ENCODE results near the gene TP63. TPM values are rescaled to one million over a fixed set of nuclear protein-coding genes. Genes with fewer than 3 reads are reported as not detected.

TP63 gene
- total RNA-seq, 2 donors from 2014 or later, result 1.6 to 2.3 TPM

DNA sequence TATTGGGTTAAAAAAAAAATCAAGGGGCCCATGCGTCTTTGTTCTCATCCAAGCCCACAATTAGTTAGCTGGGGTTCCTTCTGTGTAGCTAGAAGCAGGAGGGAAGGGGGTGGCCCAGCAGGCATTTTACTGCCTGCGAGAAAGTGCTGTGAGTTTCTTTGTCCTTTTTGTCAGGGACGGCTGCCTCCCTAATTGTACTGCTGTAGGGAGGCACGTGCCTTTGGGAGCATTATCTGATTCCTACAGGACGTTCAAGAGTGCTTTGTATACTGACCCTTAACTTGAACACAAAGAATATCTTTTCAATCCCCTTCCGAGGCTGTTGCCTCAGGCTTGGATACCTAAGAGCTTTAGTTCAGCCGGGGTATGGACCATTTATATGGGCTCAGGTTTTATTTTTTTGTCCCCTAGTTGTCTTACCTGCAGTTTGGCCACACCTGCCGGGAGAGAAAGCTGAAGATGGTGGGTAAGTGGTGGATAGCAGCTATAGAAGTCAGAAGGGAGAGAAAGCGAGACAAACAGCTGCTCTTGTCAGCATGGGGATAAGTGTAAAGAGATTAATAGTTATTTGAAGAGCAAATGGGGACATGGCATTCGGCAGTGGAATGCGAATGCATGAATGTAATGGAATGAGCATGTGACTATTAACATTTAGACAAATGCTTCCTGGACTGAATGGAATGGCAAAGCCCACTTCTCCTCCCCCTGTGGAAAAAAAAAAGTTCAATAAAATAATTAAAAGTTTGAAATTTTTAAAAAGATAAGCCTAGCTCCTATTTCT lies 175.2 kb downstream of the TP63 start:
- H3K9me3 Mint-ChIP-seq, result no peaks in the 10 kb centered on the region
- H3K36me3 Mint-ChIP-seq (ENCODE audit: insufficient read depth in 2 of 2), result no peaks in the 10 kb centered on the region
- no peak overlapping the region for H3K4me3 Mint-ChIP-seq
- H3K27ac Mint-ChIP-seq, result no peak overlapping the region
- no peaks in the 10 kb centered on the region for H3K27me3 Mint-ChIP-seq (ENCODE audit: low read depth)
- DNase-seq, result no peak
- no peaks in the 10 kb centered on the region for H3K4me1 Mint-ChIP-seq (ENCODE audit: low read depth)
- no peak for ATAC-seq (replicated peaks in 1 of 2)

DNA sequence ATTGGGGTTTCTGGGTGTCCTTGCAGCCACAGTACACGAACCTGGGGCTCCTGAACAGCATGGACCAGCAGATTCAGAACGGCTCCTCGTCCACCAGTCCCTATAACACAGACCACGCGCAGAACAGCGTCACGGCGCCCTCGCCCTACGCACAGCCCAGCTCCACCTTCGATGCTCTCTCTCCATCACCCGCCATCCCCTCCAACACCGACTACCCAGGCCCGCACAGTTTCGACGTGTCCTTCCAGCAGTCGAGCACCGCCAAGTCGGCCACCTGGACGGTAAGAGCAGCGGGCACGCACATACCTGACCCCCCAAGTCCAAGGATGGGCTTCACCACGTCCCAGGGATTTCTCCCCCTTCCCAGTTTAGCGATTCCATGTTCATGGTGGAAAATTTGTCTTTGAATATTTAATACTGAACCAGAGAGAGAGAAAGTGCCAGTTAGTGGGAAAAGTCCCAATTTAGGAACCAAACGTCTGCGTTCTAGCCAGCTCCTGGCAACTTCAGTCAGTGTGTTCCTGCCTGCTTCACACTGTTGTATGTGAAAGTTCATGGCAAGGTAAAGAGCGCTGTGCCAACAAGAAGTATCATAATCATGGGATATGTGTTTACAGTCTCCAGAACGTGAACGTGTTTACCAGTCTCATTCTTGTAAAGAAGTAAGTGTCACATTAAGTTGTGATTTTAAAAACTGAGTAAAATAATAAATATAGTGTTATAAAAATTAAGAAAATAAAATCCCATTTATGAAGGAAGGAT lies 177.2 kb downstream of the TP63 start:
- H3K4me1 Mint-ChIP-seq (ENCODE audit: low read depth), result no peaks in the 10 kb centered on the region

DNA sequence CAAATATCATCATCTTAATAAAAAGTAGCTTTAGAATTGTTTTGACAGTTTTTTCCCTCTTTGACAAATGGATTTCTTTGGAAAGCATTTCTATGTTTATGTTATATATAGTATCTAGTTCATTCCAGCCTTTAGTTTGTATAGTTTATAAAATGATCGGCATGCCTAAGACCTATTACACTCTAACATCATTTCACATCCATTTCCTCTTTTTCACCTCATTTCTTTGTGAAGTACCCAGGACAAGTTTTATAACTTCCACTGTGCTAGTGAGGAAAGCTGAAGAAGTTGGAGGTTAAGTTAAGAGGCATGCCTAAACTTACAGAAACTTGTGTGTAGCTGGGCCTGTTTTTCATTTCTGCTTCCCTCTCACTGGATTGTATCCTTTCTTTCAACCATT lies 178.4 kb downstream of the TP63 start:
- no peaks in the 10 kb centered on the region for H3K9me3 Mint-ChIP-seq
- H3K27me3 Mint-ChIP-seq (ENCODE audit: low read depth), result no peaks in the 10 kb centered on the region
- no peaks in the 10 kb centered on the region for H3K4me1 Mint-ChIP-seq (ENCODE audit: low read depth)
- H3K27ac Mint-ChIP-seq, result no peak overlapping the region
- no peak for DNase-seq
- no peak overlapping the region for H3K4me3 Mint-ChIP-seq
- ATAC-seq (replicated peaks in 1 of 2), result no peak
- H3K36me3 Mint-ChIP-seq (ENCODE audit: insufficient read depth in 2 of 2), result no peaks in the 10 kb centered on the region

More for the DNA sequence above, 177.2 kb downstream of the TP63 start:
- Mint-ChIP-seq H3K9me3 (no peaks in the 10 kb centered on the region), H3K27ac (no peak overlapping the region), H3K36me3 (ENCODE audit: insufficient read depth in 2 of 2) (no peaks in the 10 kb centered on the region), H3K27me3 (ENCODE audit: low read depth) (no peaks in the 10 kb centered on the region), H3K4me3 (no peak overlapping the region)
- DNase-seq, result no peak
- ATAC-seq (replicated peaks in 1 of 2), result no peak

DNA sequence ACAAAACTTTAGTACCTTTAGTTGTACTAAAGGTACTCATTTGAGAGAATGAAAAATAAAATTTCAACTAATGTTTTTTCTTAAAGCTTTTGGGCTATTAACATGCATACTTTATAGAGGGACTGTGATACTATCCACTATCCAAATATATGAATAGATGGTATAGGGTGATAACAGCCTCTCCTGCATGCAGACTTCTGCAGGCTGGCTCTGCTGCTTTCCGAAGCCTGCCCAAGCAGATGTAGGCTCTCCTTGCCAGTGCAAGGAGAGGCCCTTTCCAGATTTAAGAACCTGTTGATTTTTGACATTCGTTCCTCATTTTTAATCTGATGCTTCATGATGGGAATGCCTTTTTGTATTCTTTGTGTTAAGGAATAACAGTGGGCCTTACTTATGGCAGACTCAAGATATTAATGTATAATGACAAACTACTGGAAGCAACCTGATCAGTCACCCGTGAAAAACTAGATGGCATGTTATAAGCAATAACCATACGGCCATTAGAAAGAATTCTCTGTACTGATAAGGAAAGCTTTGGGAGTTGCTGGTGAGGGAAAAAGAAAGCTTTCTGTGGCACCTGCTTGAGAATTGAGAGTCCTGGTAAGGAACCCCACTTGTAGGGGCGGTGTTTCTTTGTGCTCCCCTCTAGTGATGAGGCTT lies 181.7 kb downstream of the TP63 start:
- Mint-ChIP-seq H3K4me3 (no peak overlapping the region), H3K4me1 (ENCODE audit: low read depth) (no peaks in the 10 kb centered on the region), H3K27ac (no peak overlapping the region), H3K9me3 (no peaks in the 10 kb centered on the region), H3K27me3 (ENCODE audit: low read depth) (no peaks in the 10 kb centered on the region), H3K36me3 (ENCODE audit: insufficient read depth in 2 of 2) (no peaks in the 10 kb centered on the region)
- no peak for ATAC-seq (replicated peaks in 1 of 2)
- no peak for DNase-seq

DNA sequence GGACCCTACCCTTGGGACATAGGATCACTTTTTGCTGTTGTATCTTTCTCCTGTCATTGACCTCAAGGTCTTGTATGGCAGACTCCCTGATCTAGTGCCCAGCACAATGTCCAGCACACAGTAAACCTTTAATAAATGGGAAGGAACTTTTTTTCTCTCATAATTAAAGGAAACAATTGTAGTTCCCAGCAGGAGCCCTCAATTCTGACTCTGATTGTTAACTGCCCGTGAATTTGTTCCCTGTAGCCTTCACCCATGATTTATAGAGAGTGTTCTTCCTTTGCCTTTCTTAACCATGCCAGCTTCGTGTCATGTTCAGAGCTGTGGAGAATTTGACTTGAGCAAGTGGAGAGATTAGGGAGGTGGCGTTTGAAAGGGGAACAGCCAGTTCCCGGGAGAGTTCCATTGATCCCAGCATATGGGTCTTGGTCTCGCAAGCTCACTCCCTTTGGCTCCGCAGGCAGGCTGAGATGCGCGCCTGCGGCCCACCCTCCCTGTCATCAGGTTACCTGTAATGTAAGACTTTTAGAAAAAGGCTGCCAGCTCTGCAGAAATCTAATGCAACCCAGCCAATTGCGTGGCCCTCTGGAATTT lies 182.6 kb downstream of the TP63 start:
- Mint-ChIP-seq H3K27ac (no peak overlapping the region), H3K4me1 (ENCODE audit: low read depth) (no peaks in the 10 kb centered on the region), H3K27me3 (ENCODE audit: low read depth) (no peaks in the 10 kb centered on the region), H3K4me3 (no peak overlapping the region), H3K9me3 (no peaks in the 10 kb centered on the region), H3K36me3 (ENCODE audit: insufficient read depth in 2 of 2) (no peaks in the 10 kb centered on the region)
- ATAC-seq (replicated peaks in 1 of 2) (no peak), DNase-seq (no peak)

DNA sequence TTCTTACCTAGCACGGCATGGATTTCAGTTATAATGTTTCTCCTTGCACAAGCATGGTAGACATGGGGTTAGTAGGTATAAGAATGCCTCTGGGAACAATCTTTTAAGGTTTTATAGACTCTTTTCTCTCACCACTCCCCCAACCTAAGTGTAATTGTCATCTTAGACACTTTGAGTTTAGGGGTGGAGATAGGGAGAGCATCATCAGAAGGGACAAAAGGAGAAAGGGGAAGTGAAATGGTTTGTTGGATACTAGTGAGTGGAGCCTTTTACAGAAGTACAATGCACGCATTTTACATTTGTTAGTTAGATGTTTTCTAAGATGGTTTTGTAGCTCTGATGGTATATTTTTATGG lies 189.2 kb downstream of the TP63 start:
- no peak overlapping the region for H3K4me3 Mint-ChIP-seq
- ATAC-seq (replicated peaks in 1 of 2), result peak; percentile 44 to 52
- no peaks in the 10 kb centered on the region for H3K9me3 Mint-ChIP-seq
- H3K27ac Mint-ChIP-seq, result no peak overlapping the region
- H3K4me1 Mint-ChIP-seq (ENCODE audit: low read depth), result peaks cover 9% of the 10 kb centered on the region
- DNase-seq, result no peak
- H3K36me3 Mint-ChIP-seq (ENCODE audit: insufficient read depth in 2 of 2), result no peaks in the 10 kb centered on the region
- peaks cover 26% of the 10 kb centered on the region for H3K27me3 Mint-ChIP-seq (ENCODE audit: low read depth)

DNA sequence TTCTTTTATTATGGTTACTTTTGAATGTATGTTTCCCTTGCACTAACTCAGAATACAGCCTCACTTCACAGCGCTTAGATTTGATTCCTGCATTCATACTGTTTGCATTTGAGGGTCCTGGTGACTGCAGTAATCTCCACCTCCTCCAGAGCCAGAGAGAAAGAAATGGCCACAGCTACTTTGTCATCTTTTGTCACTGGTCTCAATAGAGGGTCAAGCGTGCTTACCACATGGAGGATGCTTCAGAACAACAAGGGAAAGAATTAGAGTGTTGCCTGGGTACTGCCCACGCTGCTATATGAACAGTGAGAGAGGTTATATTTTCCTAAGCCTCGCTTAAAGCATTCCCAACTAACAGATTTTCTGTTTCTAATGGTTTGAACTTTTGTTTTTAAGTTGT lies 190.1 kb downstream of the TP63 start:
- H3K27me3 Mint-ChIP-seq (ENCODE audit: low read depth), result peaks cover 26% of the 10 kb centered on the region
- no peaks in the 10 kb centered on the region for H3K36me3 Mint-ChIP-seq (ENCODE audit: insufficient read depth in 2 of 2)
- ATAC-seq (replicated peaks in 1 of 2) (no peak), DNase-seq (no peak)
- peaks cover 9% of the 10 kb centered on the region for H3K4me1 Mint-ChIP-seq (ENCODE audit: low read depth)
- H3K27ac Mint-ChIP-seq, result no peak overlapping the region
- no peak overlapping the region for H3K4me3 Mint-ChIP-seq
- H3K9me3 Mint-ChIP-seq, result no peaks in the 10 kb centered on the region

DNA sequence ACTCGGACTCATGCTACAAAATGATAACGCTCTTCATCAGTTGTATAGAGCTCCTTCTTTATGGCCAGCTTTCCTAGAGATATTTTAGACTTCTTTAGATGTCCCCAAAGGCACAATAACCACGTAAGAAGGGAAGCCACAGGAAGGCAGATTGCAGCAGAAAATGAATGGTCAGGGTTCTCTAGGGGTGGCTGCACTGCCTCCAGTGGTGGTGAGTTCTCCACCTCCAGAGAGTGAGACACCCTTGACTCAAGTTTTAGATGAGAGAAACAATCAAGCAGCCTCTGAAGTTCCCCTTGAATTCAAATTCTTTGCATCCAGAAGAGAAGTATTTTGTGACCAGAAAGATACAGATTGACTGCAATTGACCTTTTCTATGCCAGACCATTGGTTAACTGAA lies 191.5 kb downstream of the TP63 start:
- H3K27ac Mint-ChIP-seq, result no peak overlapping the region
- H3K9me3 Mint-ChIP-seq, result no peaks in the 10 kb centered on the region
- ATAC-seq (replicated peaks in 1 of 2) (peak in 1 of 2 donors; percentile 48), DNase-seq (no peak)
- H3K4me3 Mint-ChIP-seq, result no peak overlapping the region
- H3K27me3 Mint-ChIP-seq (ENCODE audit: low read depth), result peaks cover 26% of the 10 kb centered on the region
- H3K36me3 Mint-ChIP-seq (ENCODE audit: insufficient read depth in 2 of 2), result no peaks in the 10 kb centered on the region
- H3K4me1 Mint-ChIP-seq (ENCODE audit: low read depth), result peaks cover 9% of the 10 kb centered on the region

DNA sequence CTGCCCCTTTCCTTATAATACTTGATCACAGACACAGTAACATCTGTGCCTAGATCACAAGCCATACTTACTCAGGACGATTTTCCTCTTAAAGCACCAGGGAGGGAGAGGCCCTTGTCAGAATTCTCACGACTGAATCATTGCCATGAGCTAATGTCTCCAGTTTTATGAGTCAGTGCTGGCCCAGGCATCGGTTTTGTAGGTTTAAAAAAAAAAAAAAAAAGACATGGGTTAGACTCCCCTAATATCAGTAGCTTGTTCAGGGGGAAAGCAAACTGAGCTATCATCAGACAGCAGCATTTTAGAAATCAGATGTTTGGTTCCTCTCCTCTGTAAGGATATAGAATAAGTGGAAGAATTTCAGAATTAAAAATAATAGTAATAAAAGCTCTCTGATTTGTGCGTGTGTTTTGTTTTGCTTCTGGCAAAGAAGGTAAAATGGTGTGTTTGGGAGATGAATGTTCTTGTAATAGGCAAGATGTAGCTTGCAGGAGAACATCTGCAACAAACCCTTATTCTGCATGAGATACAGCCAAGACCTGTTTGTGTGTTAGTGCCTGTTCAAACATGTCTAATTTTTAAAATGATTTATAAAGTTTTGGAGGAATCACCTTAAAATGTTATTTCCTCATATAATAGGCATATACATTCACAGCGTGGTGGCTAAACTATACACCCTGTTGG lies 193.6 kb downstream of the TP63 start:
- Mint-ChIP-seq H3K4me3 (no peak overlapping the region), H3K4me1 (ENCODE audit: low read depth) (peaks cover 9% of the 10 kb centered on the region), H3K27me3 (ENCODE audit: low read depth) (peaks cover 32% of the 10 kb centered on the region), H3K36me3 (ENCODE audit: insufficient read depth in 2 of 2) (no peaks in the 10 kb centered on the region), H3K9me3 (no peaks in the 10 kb centered on the region), H3K27ac (no peak overlapping the region)
- no peak for DNase-seq
- peak; percentile 32 to 36 for ATAC-seq (replicated peaks in 1 of 2)

DNA sequence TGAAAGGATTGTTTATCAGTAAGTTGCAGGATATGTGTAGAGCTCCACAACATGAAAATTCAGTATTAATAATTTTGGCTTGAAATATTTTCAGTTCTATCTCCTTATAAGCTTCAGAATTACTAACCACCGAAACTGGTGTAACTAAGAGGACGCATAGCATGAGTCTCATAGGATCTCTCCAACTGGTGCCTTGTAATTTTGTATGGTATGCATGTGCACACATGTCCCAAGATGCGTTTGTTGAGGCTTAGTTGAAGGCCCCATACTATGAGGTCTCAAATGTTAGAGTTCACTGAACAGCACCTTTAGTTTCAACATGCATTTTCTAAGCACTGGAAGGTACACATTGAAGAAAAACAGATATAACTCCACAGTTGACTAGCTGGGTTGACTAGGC lies 195.4 kb downstream of the TP63 start:
- Mint-ChIP-seq H3K9me3 (no peaks in the 10 kb centered on the region), H3K27me3 (ENCODE audit: low read depth) (peaks cover 20% of the 10 kb centered on the region), H3K4me3 (no peak overlapping the region), H3K4me1 (ENCODE audit: low read depth) (no peaks in the 10 kb centered on the region), H3K27ac (no peak overlapping the region), H3K36me3 (ENCODE audit: insufficient read depth in 2 of 2) (no peaks in the 10 kb centered on the region)
- no peak for DNase-seq
- ATAC-seq (replicated peaks in 1 of 2), result no peak

DNA sequence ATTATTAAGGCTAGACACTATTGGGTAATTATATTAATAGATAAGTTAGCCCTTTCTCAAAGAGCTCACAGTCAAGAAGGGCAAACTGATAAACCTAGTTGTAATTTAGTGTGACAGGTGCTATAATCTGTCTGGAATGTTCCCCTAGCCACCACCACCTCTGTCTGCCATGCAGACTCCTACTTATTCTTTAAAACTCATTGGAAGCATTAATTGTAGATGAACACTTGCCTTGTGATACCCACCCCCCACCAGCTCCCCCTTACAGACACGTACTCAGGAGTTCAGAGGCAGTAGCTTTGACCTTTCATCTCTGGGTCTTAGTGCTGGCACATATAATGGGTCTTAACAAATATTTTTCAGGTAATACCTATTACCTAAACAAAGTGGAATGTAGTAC lies 195.9 kb downstream of the TP63 start:
- H3K9me3 Mint-ChIP-seq, result no peaks in the 10 kb centered on the region
- DNase-seq (no peak), ATAC-seq (replicated peaks in 1 of 2) (no peak)
- H3K27ac Mint-ChIP-seq, result no peak overlapping the region
- H3K36me3 Mint-ChIP-seq (ENCODE audit: insufficient read depth in 2 of 2), result no peaks in the 10 kb centered on the region
- H3K27me3 Mint-ChIP-seq (ENCODE audit: low read depth), result peaks cover 16% of the 10 kb centered on the region
- no peaks in the 10 kb centered on the region for H3K4me1 Mint-ChIP-seq (ENCODE audit: low read depth)
- no peak overlapping the region for H3K4me3 Mint-ChIP-seq

DNA sequence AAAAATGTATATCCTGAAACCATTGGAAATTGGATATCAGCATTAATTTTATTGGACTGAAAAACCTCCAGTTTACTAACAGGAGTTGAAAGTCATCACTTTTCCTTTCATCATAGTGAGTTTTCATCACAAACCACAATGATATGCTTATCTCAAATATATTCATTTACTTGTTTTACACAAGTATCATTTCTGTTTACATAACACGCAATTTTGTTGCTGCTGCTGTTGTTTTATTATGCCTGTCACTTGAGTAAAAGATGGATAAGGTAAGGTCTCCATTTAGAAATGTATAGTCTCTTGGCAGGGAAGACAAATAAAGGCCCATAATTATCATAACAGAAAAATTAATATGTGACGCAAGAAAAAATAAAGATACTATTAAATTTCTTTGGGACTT lies 199.2 kb downstream of the TP63 start:
- no peak for DNase-seq
- ATAC-seq (replicated peaks in 1 of 2), result no peak
- H3K27ac Mint-ChIP-seq, result peak overlapping the region; percentile 18
- H3K36me3 Mint-ChIP-seq (ENCODE audit: insufficient read depth in 2 of 2), result no peaks in the 10 kb centered on the region
- H3K4me1 Mint-ChIP-seq (ENCODE audit: low read depth), result no peaks in the 10 kb centered on the region
- H3K4me3 Mint-ChIP-seq, result no peak overlapping the region
- peaks cover 6% of the 10 kb centered on the region for H3K27me3 Mint-ChIP-seq (ENCODE audit: low read depth)
- H3K9me3 Mint-ChIP-seq, result no peaks in the 10 kb centered on the region

DNA sequence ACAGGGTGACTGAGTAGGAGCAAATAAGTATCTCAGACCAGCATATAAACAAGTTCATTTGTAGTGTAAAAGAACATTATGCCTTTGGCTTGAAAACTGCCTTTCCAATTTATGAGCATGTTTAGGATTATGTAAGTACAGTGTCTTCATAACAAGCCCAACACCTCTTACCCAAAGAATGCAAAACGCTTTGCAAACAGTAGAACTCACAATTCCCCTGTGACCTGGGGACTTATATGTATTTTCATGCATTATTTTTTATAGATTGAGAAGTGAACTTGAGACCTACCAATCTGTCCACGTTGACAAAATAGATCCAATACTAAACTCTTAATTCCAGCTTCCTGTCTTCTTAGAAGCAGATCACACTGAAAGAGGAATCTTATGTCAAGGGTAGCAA lies 202.1 kb downstream of the TP63 start:
- no peaks in the 10 kb centered on the region for H3K36me3 Mint-ChIP-seq (ENCODE audit: insufficient read depth in 2 of 2)
- DNase-seq (no peak), ATAC-seq (replicated peaks in 1 of 2) (no peak)
- H3K27ac Mint-ChIP-seq, result no peak overlapping the region
- no peaks in the 10 kb centered on the region for H3K9me3 Mint-ChIP-seq
- H3K4me1 Mint-ChIP-seq (ENCODE audit: low read depth), result peaks cover 5% of the 10 kb centered on the region
- H3K27me3 Mint-ChIP-seq (ENCODE audit: low read depth), result peaks cover 22% of the 10 kb centered on the region
- no peak overlapping the region for H3K4me3 Mint-ChIP-seq

All from activated T-cell treated with anti-CD3 and anti-CD28 coated beads, Interleukin-2, amount 50 U/mL, for 72 hours (primary cell).